H9 (cell line): ENCODE measurements around the gene KLHDC7B. TPM values are rescaled to one million over a fixed set of nuclear protein-coding genes. Genes with fewer than 3 reads are reported as not detected.

Experiments used
- DNase-seq: peaks from one replicate; pipeline ENCODE4 v3.0.0-alpha.2; 2017
- H2AFZ ChIP-seq: one replicate; pipeline ENCODE4 v1.6.1; 2013; ENCODE audit warnings: mild to moderate bottlenecking, low read length, control low read depth, moderate library complexity
- H2AK5ac ChIP-seq: 2 replicates; pipeline ENCODE4 v1.6.1; 2013; ENCODE audit warnings: low read length, control low read depth, mixed read lengths; ENCODE audit not compliant: insufficient read length
- H2BK120ac ChIP-seq: one replicate; pipeline ENCODE4 v1.6.1; 2013; ENCODE audit warnings: low read depth, mild to moderate bottlenecking, low read length, control low read depth, inconsistent platforms; ENCODE audit not compliant: poor library complexity, severe bottlenecking
- H2BK12ac ChIP-seq: 2 replicates; pipeline ENCODE4 v1.6.1; 2013; ENCODE audit warnings: low read length, control low read depth, mixed read lengths, low read depth; ENCODE audit not compliant: insufficient read length
- H2BK15ac ChIP-seq: 2 replicates; pipeline ENCODE4 v1.6.1; 2013; ENCODE audit warnings: low read depth, low read length, control low read depth
- H2BK20ac ChIP-seq: one replicate; pipeline ENCODE4 v1.6.1; 2013; ENCODE audit warnings: low read depth, mild to moderate bottlenecking, low read length, control low read depth, inconsistent platforms; ENCODE audit not compliant: poor library complexity, severe bottlenecking
- H2BK5ac ChIP-seq: 2 replicates; pipeline ENCODE4 v1.6.1; 2013; ENCODE audit warnings: low read length, control low read depth, mixed read lengths; ENCODE audit not compliant: insufficient read length
- H3K14ac ChIP-seq: 2 replicates; pipeline ENCODE4 v1.6.1; 2013; ENCODE audit warnings: low read length, control low read depth; ENCODE audit not compliant: insufficient read depth
- H3K18ac ChIP-seq: 2 replicates; pipeline ENCODE4 v1.6.1; 2013; ENCODE audit warnings: low read depth, mild to moderate bottlenecking, mixed read lengths, low read length, control low read depth; ENCODE audit not compliant: insufficient read length
- H3K23ac ChIP-seq: 2 replicates; pipeline ENCODE4 v1.6.1; 2013; ENCODE audit warnings: low read length, control low read depth, mixed read lengths, low read depth; ENCODE audit not compliant: insufficient read length
- H3K23me2 ChIP-seq: 2 replicates; pipeline ENCODE4 v1.6.1; 2013; ENCODE audit warnings: low read depth, mild to moderate bottlenecking, mixed read lengths, low read length, control low read depth; ENCODE audit not compliant: insufficient read length, poor library complexity, severe bottlenecking
- H3K27ac ChIP-seq: 2 replicates; pipeline ENCODE4 v1.5.1; 2013; ENCODE audit warnings: low read length, control low read depth, mixed read lengths, low read depth; ENCODE audit not compliant: insufficient read length
- H3K27me3 ChIP-seq: 2 replicates; pipeline ENCODE4 v1.6.1; 2013; ENCODE audit warnings: low read length, control low read depth, inconsistent platforms; ENCODE audit not compliant: insufficient read depth
- H3K4ac ChIP-seq: 2 replicates; pipeline ENCODE4 v1.6.1; 2013; ENCODE audit warnings: low read depth, mild to moderate bottlenecking, control low read depth, inconsistent platforms, low read length, moderate library complexity
- H3K4me1 ChIP-seq: 2 replicates; pipeline ENCODE4 v1.6.1; 2013; ENCODE audit warnings: low read length, control low read depth, inconsistent platforms; ENCODE audit not compliant: insufficient read depth
- H3K4me2 ChIP-seq: 2 replicates; pipeline ENCODE4 v1.6.1; 2013; ENCODE audit warnings: low read length, control low read depth, mixed read lengths; ENCODE audit not compliant: insufficient read length, insufficient read depth
- H3K56ac ChIP-seq: 2 replicates; pipeline ENCODE4 v1.6.1; 2013; ENCODE audit warnings: low read depth, mild to moderate bottlenecking, mixed read lengths, low read length, control low read depth; ENCODE audit not compliant: insufficient read length
- H3K79me1 ChIP-seq: 2 replicates; pipeline ENCODE4 v1.6.1; 2013; ENCODE audit warnings: low read depth, mild to moderate bottlenecking, moderate library complexity, low read length, control low read depth, inconsistent platforms; ENCODE audit not compliant: insufficient read depth, poor library complexity, severe bottlenecking
- H3K79me2 ChIP-seq: 2 replicates; pipeline ENCODE4 v1.6.1; 2013; ENCODE audit warnings: low read length, control low read depth, inconsistent platforms; ENCODE audit not compliant: insufficient read depth
- H3K9ac ChIP-seq: 2 replicates; pipeline ENCODE4 v1.6.1; 2013; ENCODE audit warnings: low read length, control low read depth, mixed read lengths; ENCODE audit not compliant: insufficient read length; ENCODE audit errors: extremely low read depth
- H3K9me3 ChIP-seq: one replicate; pipeline ENCODE4 v1.6.1; 2013; ENCODE audit warnings: low read depth, low read length, inconsistent platforms; ENCODE audit not compliant: control insufficient read depth
- H3T11ph ChIP-seq: one replicate; pipeline ENCODE4 v1.6.1; 2013; ENCODE audit warnings: mild to moderate bottlenecking, low read length, control low read depth, inconsistent platforms
- H4K20me1 ChIP-seq: one replicate; pipeline ENCODE4 v1.6.1; 2013; ENCODE audit not compliant: control insufficient read depth, insufficient read length, insufficient read depth
- H4K5ac ChIP-seq: 2 replicates; pipeline ENCODE4 v1.6.1; 2013; ENCODE audit warnings: low read depth, mild to moderate bottlenecking, mixed read lengths, low read length, control low read depth; ENCODE audit not compliant: insufficient read length
- H4K8ac ChIP-seq: replicated peaks from 2 replicates; pipeline ENCODE4 v1.6.1; 2013; ENCODE audit warnings: low read length, control low read depth, mixed read lengths, low read depth; ENCODE audit not compliant: insufficient read length
- H4K91ac ChIP-seq: 2 replicates; pipeline ENCODE4 v1.6.1; 2013; ENCODE audit warnings: low read depth, mild to moderate bottlenecking, moderate library complexity, mixed read lengths, low read length, control low read depth; ENCODE audit not compliant: insufficient read length
- H3K27ac Mint-ChIP-seq, 3 experiments: 2 replicates in 2 of 3; 3 replicates in 1 of 3; pipeline ENCODE4 v1.8.0; 2020 to 2021; ENCODE audit warnings: mixed read lengths in 3 of 3, mild to moderate bottlenecking in 1 of 3, moderate library complexity in 1 of 3
- H3K27me3 Mint-ChIP-seq: 2 replicates; pipeline ENCODE4 v1.8.0; 2021; ENCODE audit warnings: low read depth, mild to moderate bottlenecking, moderate library complexity, mixed read lengths
- H3K36me3 Mint-ChIP-seq, 3 experiments: 2 replicates in 2 of 3; 3 replicates in 1 of 3; pipeline ENCODE4 v1.8.0; 2020 to 2021; ENCODE audit warnings: low read depth in 3 of 3, mixed read lengths in 3 of 3; ENCODE audit not compliant: insufficient read depth in 1 of 3
- H3K4me1 Mint-ChIP-seq, 2 experiments: 2 replicates each; pipeline ENCODE4 v1.8.0; 2020; ENCODE audit warnings: mixed read lengths in 2 of 2
- H3K4me3 Mint-ChIP-seq, 2 experiments: 2 replicates in 1 of 2; 3 replicates in 1 of 2; pipeline ENCODE4 v1.8.0; 2020 to 2021; ENCODE audit warnings: mild to moderate bottlenecking in 2 of 2, mixed read lengths in 2 of 2, moderate library complexity in 1 of 2
- H3K9me3 Mint-ChIP-seq, 2 experiments: 2 replicates in 1 of 2; 3 replicates in 1 of 2; pipeline ENCODE4 v1.8.0; 2020; ENCODE audit warnings: mild to moderate bottlenecking in 2 of 2, mixed read lengths in 2 of 2, moderate library complexity in 1 of 2
- WGBS: extraction: QIAGEN DNeasy Blood & Tissue Kit; methylation state at CpG from one replicate; pipeline ENCODE4 v1.1.7; 2013; ENCODE audit warnings: missing lambda C conversion rate, low lambda C conversion rate, mixed read lengths; ENCODE audit not compliant: insufficient read length; ENCODE audit errors: extremely low coverage; 5-methylcytosine and 5-hydroxymethylcytosine counted together
- total RNA-seq: library from RNA; stranded (reverse); gene quantifications from 2 replicates; pipeline ENCODE4 v1.2.1, GENCODE V29; 2021
- TF ChIP-seq, protein P1 (sequence below): fragments of 200-600 bp; sonication (generic); conservative IDR thresholded peaks from 3 replicates; pipeline ENCODE4 v1.8.0; 2021; ENCODE audit warnings: antibody characterized with exemption, mild to moderate bottlenecking

The KLHDC7B gene
- total RNA-seq, 1 experiment from 2014 or later = not detected

DNA sequence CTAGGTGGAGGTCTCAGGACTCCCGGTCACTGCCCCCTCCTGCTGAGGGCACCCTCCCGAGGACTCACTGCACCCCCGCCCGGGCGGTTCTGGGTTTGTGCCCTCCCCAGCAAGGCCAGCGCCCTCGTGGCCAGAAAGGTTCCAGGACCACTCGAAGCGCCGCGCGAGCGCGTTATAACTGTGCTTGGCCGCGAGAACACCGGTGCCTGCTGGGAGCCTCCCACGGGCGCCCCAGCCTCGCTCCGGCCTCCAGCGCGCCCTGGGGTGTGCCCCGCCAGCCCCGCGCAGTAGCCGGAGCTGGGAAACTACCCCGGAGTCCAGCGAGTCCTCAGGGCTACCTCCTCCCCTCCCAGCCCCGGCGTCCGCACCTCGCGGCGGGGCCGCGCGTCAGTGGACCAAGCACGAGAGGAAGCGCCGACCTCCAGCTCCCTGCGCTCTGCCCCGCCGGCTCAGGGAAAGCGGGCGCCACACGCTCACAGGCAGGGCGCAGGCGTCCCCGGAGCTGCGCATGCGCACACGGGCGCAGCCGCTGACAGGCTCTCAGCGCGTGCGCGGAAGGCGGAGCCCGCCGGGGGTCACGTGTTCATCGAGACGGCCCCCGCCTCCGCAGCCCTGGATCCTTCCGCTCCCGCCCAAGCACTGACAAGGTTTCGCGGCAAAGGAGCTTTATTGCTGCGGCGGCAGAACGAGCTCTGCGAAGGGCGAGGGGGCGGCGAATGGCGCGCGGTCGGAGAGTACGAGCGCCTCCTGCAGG lies 20.4 kb upstream of the KLHDC7B start, which contains the start of gene SCO2:
Gene SCO2, minus strand, starts transcription at position 495 of the 754 bp plus-strand sequence. CDS start 1,187 bp downstream, outside the sequence.
- no peak within 1 kb of the TSS for H2BK20ac ChIP-seq
- H3K4me3 Mint-ChIP-seq = peak within 1 kb of the TSS; percentile 82 to 88
- H2BK12ac ChIP-seq = no peak within 1 kb of the TSS
- TF ChIP-seq, protein P1, sequence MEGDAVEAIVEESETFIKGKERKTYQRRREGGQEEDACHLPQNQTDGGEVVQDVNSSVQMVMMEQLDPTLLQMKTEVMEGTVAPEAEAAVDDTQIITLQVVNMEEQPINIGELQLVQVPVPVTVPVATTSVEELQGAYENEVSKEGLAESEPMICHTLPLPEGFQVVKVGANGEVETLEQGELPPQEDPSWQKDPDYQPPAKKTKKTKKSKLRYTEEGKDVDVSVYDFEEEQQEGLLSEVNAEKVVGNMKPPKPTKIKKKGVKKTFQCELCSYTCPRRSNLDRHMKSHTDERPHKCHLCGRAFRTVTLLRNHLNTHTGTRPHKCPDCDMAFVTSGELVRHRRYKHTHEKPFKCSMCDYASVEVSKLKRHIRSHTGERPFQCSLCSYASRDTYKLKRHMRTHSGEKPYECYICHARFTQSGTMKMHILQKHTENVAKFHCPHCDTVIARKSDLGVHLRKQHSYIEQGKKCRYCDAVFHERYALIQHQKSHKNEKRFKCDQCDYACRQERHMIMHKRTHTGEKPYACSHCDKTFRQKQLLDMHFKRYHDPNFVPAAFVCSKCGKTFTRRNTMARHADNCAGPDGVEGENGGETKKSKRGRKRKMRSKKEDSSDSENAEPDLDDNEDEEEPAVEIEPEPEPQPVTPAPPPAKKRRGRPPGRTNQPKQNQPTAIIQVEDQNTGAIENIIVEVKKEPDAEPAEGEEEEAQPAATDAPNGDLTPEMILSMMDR = peak; percentile 61
- H3K23ac ChIP-seq = no peak within 1 kb of the TSS
- peaks cover 3% of the 10 kb centered on the region; the same call in 1 of the 2 replicates for H3K4me1 ChIP-seq
- H3K79me1 ChIP-seq = no peaks in the 10 kb centered on the region
- H3K27ac Mint-ChIP-seq = peak within 1 kb of the TSS in 2 of 3 experiments; percentile 49 to 80; a peak in 2 of 7 replicates
- H3K9me3 Mint-ChIP-seq = no peaks in the 10 kb centered on the region; a peak in 1 of 5 replicates
- no peak within 1 kb of the TSS for H2BK5ac ChIP-seq
- no peak within 1 kb of the TSS for H2AK5ac ChIP-seq
- no peak within 1 kb of the TSS for H4K8ac ChIP-seq
- peaks cover 4% of the 10 kb centered on the region for H3K23me2 ChIP-seq
- no peak within 1 kb of the TSS for H4K5ac ChIP-seq
- peak; percentile 94 for DNase-seq
- peaks cover 35% of the 10 kb centered on the region for H3K27me3 Mint-ChIP-seq
- no peaks in the 10 kb centered on the region for H4K20me1 ChIP-seq
- H3K79me2 ChIP-seq = no peaks in the 10 kb centered on the region
- H3K14ac ChIP-seq = peak within 1 kb of the TSS; percentile 18
- no peak within 1 kb of the TSS for H4K91ac ChIP-seq
- H2BK120ac ChIP-seq = no peak within 1 kb of the TSS
- no peak within 1 kb of the TSS for H3T11ph ChIP-seq
- H2BK15ac ChIP-seq = no peak within 1 kb of the TSS
- H3K9ac ChIP-seq = peak within 1 kb of the TSS; percentile 34
- no peak within 1 kb of the TSS for H2AFZ ChIP-seq
- peak within 1 kb of the TSS; percentile 70 for H3K4me2 ChIP-seq
- no peak within 1 kb of the TSS for H3K56ac ChIP-seq
- peaks cover 2 to 28% (median 18%) of the 10 kb centered on the region in 3 experiments; a peak in 5 of 7 replicates for H3K36me3 Mint-ChIP-seq
- H3K27ac ChIP-seq = no peak within 1 kb of the TSS
- WGBS = no CpG with 5 or more reads among the region's 84 CpGs
- peaks cover 11 to 15% of the 10 kb centered on the region in 2 experiments for H3K4me1 Mint-ChIP-seq
- no peak within 1 kb of the TSS for H3K18ac ChIP-seq
- no peaks in the 10 kb centered on the region for H3K9me3 ChIP-seq
- peaks cover 21% of the 10 kb centered on the region; the same call in 1 of the 2 replicates for H3K27me3 ChIP-seq
- H3K4ac ChIP-seq = no peak within 1 kb of the TSS
